Measurements from ENCODE around the gene TXNRD1. TPM values are rescaled to one million over a fixed set of nuclear protein-coding genes. Genes with fewer than 3 reads are reported as not detected.

Gene TXNRD1
- total RNA-seq, 1 experiment from 2014 or later, result 275 TPM

- DNase-seq (ENCODE audit: low read depth), result no peak
These were observed 134.9 kb downstream of the TXNRD1 start for GRCh38 chr12:104350211-104351056.

GRCh38 chr12:104351057-104351983, 135.7 kb downstream of the TXNRD1 start:
- DNase-seq (ENCODE audit: low read depth), result no peak

- no peak for DNase-seq (ENCODE audit: low read depth)
These were observed 136.6 kb downstream of the TXNRD1 start for GRCh38 chr12:104352106-104352713.

GRCh38 chr12:104353012-104353981, 137.7 kb downstream of the TXNRD1 start:
- DNase-seq (ENCODE audit: low read depth), result no peak

GRCh38 chr12:104354167-104354867, 138.7 kb downstream of the TXNRD1 start:
- DNase-seq (ENCODE audit: low read depth), result no peak

GRCh38 chr12:104354868-104355570, 139.4 kb downstream of the TXNRD1 start:
- no peak for DNase-seq (ENCODE audit: low read depth)

- DNase-seq (ENCODE audit: low read depth), result no peak
These were observed 140.1 kb downstream of the TXNRD1 start for GRCh38 chr12:104355630-104356029.

- DNase-seq (ENCODE audit: low read depth), result no peak
These were observed 140.9 kb downstream of the TXNRD1 start for GRCh38 chr12:104356231-104357115.

GRCh38 chr12:104357421-104357952, 141.9 kb downstream of the TXNRD1 start:
- DNase-seq (ENCODE audit: low read depth), result peak; percentile 24

- peak; percentile 63 for DNase-seq (ENCODE audit: low read depth)
These were observed 142.9 kb downstream of the TXNRD1 start for GRCh38 chr12:104358353-104359003.

GRCh38 chr12:104359216-104359615, 143.6 kb downstream of the TXNRD1 start:
- no peak for DNase-seq (ENCODE audit: low read depth)

- peak; percentile 34 for DNase-seq (ENCODE audit: low read depth)
These were observed 144.6 kb downstream of the TXNRD1 start for GRCh38 chr12:104360157-104360556.

GRCh38 chr12:104360983-104361707, 145.6 kb downstream of the TXNRD1 start:
- no peak for DNase-seq (ENCODE audit: low read depth)

GRCh38 chr12:104365921-104366410, 150.4 kb downstream of the TXNRD1 start:
- no peak for DNase-seq (ENCODE audit: low read depth)

GRCh38 chr12:104369708-104370107, 154.1 kb downstream of the TXNRD1 start:
- no peak for DNase-seq (ENCODE audit: low read depth)

- DNase-seq (ENCODE audit: low read depth), result peak; percentile 81
These were observed 155.7 kb downstream of the TXNRD1 start for GRCh38 chr12:104371043-104371870.
